CD4-positive, alpha-beta T cell treated with Interleukin-15 for 1 hour (primary cell): ENCODE measurements around the gene GDF10.

Source experiments
- DNase-seq: peaks from one replicate; pipeline ENCODE4 v3.0.0-alpha.2; 2020

Gene GDF10

DNA sequence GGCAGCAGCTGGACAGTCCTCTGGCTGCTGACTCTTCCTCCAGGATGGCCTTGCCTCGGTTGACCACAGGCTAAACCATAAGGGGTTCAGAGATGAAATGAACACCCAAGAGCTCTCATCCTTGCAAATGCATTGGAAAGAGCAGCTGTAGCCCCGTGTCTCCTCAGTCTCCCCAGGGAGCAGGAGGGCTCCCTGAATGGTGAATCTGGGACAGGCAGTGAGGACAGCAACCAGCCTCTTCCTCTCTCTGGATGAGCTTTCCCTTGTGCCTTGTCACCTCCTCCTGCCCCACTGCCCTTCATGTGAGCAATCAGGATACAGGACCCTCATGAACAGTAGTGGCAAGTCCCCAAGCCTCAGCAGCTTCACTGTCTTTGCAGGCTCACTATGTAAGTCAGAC is 23.9 kb upstream of the GDF10 start:
- DNase-seq: no peak

DNA sequence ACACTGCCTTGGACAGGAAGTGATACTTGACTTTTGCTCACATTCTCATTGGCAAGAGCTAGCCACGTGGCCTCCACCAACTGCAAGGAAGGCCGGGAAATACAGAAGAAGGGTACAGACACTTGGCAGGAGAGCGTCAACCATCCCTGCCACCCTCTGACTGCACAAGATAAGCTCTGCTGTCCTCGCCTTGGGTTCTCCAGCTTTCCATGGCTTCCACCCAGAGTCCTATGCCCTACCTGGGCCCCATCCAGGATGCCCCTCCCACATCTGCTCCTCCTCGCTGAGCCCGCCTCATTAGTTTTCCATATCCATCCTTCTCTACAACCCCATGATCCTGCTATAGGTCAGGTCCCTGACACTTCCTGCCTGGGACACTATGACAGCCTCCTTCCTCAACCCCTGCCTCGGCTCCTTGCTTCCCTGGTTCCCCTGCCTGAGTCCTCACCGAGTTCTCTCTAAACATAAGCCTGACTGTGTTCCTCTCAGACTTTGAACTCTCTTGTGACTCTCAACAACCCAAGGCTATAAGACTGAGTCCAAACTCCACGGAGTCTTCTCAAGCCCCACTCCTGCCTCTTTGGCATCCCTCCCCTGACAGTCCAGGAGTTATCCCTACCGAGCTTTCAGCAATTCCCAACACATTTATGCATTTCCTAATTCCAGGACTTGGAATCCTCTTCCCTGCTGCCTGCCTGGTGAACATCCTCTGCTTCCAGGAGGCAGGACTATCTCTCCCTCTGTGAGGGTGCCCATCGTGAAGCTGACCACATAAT is 23.2 kb upstream of the GDF10 start:
- DNase-seq: no peak

DNA sequence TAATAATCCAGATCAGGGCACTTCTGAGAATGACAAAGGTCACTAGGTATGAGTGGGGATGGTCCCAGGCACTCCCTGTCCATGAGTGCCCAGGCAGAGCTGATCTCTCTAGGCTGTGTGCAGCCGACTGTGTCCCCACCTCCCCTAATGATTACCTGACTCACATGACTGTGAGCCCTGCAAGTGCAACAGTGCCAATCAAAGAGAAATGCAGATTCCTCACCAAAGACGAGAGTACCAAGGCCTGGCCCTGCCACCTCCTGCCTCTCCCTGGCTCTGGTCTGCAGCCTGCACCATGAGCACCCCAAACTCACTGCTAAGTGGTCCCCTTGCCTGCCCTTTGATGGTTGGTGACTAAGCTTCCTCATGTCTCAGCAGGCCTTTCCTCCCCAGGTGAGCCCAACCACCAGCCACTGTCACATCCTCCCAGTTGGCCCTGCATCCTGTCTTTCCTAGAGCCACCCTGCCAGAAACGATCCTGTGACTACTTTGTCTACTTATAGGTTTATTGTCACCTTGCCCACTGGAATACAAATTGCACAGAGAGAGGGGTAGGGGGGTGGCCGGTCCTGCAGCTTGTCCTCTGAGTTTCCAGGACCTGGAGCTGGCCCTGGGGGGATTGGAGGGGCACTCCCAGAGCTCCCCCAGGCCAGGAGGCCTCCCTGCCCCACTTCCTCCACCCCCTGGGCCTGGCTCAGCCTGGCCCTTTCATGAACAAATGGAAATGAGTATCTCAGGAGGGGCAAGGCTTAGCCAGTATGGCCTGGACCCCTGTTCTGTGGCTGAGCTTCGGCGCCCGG is 22.4 kb upstream of the GDF10 start:
- DNase-seq: no peak

DNA sequence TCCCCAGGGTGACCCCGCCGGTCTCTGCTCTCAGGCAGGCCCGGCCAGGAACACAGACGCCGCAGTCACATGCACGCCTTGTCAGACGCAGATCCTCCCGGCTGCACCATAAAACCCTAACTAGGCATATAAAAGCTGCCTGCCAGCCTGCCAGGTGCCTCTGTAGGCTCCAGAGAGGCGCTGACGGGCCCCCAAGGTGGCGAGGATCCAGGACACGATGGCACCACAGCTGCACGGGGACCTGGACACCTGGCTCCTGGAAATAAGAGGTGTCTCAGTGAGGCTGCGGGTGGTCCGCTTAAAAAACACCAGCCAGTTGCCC is 21.9 kb upstream of the GDF10 start:
- no peak for DNase-seq

DNA sequence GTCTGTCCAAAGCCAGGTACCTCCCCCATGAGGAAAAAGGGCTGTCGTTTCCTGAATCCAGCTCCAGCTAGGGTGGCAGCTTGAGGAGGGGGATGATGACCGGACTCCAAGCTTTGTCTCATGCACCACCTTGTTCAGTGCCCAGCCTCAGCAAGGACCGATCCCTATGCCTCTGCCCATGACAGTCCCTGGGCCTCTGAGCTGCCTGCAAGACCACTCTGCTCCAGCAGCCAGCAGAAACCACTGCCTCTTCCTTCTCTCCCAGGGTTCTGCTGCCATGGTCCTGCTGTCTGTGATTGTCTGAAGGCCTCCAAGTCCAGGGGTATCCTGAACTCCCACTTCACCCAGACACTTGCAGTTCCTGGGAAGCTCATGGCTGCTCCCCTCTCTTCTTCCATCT is 21.3 kb upstream of the GDF10 start:
- no peak for DNase-seq

DNA sequence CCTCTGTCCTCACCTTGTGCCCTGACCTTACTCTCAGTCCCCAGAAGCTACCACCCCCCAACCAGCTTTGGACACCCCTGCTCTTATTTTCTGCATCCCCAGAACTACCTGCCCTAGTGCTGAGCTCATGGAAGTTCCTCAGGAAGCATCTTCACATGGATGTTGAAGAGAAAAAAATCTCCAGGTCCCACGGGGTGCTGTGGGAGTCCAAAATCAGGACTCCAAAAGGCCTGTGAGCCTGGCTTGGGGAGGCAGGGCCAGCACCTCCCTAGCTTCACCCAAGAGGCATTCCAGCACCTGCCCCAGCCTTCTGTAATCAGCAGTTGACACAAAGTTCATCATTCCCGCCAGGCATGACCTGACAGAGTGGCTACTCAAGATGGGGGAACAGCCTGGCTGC is 20.7 kb upstream of the GDF10 start:
- no peak for DNase-seq

DNA sequence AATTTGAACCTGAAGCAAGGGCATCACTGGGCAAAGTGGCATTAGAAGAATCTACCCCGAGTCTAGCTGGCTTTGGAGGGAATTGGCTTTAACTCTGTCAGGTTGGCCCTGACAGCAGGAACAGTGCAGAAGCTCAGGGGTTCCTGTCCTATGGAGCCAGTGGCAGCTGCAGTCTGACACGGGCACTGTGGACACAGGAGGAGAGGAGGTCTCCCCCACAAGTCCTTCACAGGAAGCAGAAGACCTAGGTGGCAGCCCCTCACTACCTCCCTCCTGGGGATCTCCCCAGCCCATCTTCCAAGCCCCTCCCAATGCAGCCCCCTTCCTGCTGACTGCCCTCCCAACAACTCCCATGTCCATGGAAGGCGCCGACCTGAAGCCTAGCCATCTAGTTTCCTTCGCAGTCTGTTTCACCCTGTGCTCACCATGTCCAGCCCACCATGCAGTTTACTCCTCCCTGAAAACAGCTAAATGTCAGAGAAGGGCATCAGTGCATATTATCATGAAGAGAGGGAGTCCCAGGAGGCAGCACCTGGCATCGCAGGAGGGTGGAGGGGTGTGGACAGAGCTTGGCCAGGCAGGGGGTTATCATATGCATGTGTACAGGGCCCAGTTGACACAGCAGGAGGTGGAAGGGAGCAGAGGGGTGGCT is 17.9 kb upstream of the GDF10 start:
- DNase-seq: no peak

DNA sequence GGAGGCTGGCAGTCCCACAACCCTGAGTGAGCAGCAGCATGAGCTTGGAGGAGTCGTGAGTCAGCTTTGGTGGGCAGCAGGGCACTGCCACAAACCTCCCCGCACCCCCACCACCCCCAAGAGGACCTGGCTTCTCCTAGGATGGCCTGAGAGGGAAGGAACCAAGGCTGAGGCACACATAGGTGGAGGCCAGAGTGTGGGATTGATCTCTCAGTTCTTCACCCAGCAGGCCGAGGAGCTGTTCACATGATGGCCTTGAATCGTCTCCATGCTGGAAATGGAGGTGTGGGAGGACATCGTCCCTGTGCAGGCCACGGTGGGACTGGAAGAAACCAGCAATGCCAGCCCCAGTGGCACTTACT is 17.4 kb upstream of the GDF10 start:
- DNase-seq: no peak

DNA sequence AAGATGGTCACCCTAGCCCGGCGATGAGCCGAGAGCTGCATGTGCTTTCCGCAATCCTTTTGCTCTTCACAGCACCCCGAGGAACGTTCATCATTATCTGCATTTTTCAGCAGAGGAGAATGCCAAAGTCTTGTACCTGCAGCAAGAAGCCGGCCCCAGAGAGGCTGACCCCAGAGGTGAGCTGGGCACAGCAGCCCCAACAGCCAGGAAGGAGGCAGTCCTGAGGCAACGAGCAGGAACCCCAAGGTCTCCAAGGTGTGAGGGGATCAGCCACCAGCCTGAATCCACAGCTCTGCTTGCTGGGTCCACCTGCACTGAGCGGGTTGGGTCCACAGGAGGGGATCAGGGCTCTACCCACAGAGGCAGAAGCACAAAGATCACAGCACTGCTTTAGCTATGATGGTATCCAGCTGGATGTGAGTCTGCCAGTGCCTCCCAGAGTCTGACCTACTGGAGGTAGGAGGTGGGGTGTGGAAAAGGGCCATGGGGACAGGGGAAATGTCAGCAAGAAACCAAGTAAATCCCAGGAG is 16.8 kb upstream of the GDF10 start:
- no peak for DNase-seq

DNA sequence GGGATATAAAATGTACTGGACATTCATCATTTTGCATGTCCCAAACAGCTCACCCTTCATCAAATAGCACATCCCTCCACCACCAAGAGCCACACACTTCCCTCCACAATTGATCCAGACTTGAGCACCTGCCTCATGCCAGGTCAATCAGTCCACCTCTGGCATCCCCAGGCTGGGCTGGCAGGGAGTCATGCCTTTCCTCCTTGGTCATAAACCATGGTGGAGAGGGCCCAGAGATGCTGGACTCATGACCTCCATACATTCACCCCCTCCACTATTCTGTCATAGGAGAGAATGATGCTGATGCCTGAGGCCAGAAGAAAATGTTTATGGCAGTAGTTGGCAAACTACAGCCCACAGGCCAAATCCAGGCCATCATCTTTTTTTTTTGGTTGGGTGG is 16.1 kb upstream of the GDF10 start:
- DNase-seq: no peak

DNA sequence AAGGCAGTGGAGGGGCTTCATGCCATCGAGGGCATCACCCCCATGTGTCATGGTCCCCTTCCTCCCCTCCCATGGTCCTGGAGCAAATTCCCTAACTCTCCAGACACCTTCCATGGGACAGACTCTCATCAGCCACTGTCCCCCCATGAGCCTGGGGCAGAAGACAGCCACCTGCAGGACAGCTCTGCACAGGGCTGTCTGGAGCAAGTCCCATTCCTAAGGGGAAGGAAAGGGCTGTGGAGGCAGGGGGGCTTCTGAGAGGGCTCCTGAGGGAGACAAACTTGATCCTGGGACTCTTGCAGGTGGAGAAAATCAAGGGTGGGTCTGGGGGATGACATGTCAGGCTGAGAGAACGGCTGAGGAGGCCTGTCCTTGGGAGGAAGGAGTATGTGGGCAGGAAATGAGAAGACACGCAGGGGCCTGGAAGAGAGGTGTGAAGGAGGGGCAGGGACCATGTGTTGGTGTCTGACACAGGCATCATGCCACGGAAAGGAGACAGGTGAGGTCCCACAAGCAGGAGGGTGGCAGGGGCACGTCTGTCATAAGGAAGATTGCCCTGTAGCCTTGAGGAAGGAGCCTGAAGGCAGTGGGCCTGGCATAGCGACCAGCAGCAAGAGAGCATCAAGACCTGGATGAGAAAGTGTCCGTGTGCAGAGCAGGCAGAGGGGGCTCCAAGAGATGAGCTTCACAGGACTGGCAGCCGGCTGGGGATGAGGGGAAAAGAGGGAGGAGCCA is 14.4 kb upstream of the GDF10 start:
- no peak for DNase-seq

DNA sequence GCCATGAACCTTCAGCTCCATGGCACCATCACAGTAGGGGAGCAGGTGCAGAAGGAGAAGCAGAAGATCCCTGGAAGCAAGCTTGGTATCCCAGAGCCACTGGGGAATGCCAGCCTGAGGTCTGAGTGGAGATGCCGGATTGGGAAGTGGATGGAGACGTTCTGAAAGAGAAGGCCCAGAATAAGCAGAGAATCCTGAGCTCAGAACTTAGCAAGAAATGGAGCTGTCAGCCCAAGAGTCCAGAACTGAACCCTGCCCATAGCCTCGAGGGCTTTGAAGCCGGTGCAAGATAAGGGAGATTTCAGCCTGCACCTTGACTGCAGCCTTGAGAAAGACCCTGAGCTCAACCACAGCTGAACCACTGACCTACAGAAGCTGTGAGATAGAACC is 13.9 kb upstream of the GDF10 start:
- DNase-seq: no peak

DNA sequence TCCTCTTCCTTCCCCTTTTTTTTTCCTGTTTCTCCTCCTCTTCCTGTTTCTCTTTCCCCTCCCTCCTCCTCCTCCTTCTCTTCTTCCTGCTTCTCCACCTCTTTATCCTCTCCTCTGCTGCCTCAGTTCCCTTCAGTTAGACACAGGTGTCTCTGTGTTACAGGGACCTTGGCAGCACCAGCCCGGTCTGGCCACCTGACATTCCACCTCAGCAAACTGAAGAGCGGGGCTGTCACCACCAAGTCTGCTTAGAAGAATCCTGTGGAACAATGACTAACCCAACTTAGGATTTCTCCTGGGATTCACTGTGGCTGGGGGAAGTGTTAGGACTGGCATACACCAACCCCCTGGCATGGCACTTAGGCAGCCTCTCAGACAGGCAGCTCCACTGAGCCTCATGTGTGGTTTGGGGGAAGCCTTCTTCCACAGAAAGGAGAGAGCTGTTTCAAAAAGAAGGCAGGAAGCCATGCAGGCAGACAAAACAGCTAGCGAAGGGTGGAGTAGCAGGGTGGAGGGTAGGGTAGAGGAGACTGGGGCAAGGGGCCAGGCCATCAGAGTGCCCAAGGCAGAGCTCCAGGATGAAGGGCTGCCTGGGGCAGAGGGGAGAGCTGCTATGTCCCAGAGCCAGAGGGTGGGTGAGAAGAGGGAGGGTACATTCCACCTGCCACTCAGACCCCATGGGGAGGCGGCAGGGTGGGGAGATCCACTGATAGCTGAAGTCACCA is 13.2 kb upstream of the GDF10 start:
- DNase-seq: no peak

DNA sequence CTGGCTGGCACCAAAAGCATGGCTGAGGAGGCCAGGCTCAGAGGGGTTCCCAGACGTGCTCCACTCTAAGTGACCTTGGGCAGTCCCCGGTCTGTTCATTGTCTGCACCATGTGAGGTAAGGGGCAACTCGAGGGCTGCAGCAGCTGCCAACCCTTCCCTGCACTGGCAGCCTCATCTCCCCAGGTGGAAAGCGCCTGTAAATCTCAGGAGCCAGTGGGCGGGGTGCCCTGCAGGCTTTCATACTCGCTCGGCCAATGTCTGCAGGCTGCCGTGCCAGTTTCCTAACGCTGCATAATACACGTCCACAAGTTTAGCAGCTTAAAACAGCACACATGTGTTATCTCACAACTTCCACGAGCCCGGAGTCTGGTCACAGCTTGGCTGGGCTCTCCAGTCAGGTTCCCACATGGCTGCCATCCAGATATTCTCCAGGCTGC is 12.6 kb upstream of the GDF10 start:
- DNase-seq: no peak

DNA sequence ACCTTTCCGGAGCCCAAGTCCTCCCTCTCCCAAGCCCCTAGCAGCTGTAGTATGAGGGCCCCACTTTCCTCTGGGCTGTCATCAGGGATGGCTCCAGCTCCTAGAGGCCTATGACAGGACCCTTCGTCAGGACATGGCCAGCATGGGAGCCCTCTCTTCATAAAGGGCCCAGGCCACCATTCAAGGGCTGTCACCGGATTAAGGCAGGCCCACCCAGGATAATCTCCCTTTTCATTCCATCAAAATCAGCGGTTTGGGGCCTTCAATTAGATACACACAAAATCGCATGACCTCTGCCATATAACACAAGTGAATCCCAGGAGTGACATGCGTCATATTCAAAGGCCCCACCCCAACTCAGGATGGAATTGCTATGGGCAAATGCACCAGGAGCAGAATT is 12.2 kb upstream of the GDF10 start:
- no peak for DNase-seq

DNA sequence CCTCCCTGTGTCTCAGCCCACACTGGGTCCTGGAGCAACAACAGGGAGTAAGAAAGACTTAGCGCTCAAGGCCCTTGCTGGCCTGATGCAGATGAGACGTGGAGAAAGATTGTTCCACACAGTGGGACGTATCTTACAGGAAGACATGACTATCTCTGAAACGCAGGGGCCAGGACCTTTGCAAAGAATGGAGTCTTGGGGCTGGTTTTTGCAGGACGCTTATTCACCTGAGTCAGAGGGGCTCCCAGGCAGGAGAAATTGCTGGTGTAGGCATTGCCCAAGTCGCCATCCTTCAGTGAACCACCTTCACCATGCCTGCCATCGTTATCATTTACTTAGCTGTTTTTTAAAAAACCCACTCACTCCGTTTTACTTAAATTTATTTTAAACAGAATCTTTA is 11.8 kb upstream of the GDF10 start:
- DNase-seq: no peak

DNA sequence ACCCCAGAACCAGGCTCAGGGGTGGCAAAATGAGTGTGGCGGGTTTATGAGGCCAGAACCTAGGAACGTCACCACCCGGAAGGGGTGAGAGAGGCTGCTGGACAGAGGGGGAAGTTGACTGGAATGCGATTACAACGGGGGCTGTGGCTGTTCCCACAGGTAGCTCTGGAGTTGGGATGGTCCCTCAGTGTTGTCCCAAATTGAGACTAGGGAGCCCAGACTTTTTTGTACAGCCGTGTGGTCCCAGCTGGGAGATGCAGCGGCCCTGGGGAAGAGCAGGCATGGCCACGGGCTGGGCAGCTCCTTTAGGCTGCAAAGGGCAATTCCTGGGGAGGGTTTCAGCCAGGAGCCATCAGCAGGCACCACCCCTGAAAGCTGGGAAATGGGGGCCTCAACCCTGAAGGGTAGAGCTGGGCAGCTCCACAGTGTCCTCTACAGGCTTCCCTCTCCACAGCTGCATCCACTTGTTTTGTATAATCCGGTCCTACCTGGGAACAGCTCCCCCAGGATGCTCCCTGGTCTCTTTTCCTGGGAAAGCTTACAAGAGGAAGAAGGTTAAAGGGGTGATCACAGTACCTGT is 11.0 kb upstream of the GDF10 start:
- no peak for DNase-seq

DNA sequence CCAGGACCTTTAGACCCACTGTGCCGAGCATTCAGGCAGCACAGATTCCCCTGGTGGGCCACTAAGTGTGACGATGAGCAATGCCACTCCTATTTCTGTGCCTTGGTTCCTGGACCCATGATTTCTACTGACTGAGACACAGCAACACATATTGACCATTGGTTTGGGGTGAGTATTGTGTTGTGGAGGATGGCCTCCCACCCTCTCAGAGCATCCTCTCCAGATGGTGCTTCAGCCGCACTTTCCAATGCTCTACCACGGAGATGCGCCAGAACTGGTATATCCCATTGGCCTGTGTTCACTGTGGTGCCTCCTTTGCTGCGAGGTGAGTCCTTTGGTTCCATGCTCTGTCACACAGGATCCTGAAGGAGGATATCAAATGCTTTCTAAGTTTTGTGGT is 10.1 kb upstream of the GDF10 start:
- no peak for DNase-seq

DNA sequence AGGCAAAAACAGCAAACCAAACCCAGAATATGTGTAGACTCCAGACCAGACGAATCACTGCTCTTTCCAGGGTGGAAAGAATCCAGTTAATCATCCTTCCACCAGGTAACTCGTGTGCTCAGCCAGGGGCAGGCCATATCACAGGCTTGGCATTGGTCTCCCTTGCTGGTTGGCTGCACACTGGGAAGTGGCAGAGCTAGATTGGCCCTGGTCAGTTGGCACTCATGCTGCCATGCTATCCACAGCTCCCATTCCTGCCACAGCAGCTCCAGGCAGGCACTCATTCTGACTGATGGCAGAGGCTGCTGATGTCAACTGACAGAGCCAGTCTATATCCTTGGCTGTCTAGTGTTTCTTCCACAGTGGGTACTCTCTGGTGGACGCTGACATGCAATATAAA is 9.7 kb upstream of the GDF10 start:
- DNase-seq: no peak

DNA sequence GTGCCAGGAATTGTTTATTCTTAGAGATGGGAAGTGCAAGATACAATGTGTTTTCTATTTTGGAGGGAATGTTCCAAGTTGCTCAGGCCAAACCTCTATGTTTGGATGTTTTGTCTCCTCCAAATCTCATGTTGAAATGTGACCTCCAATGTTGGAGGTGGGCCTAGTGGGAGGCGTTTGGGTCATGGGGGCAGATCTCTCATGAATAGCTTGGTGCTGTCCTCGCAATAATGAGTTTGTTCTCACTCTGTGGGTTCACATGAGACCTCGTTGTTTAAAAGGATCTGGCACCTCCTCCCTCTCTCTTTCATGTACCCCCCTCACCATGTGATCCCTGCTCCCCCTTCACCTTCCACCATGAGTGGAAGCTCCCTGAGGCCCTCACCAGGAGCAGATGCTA is 8.3 kb upstream of the GDF10 start:
- no peak for DNase-seq

DNA sequence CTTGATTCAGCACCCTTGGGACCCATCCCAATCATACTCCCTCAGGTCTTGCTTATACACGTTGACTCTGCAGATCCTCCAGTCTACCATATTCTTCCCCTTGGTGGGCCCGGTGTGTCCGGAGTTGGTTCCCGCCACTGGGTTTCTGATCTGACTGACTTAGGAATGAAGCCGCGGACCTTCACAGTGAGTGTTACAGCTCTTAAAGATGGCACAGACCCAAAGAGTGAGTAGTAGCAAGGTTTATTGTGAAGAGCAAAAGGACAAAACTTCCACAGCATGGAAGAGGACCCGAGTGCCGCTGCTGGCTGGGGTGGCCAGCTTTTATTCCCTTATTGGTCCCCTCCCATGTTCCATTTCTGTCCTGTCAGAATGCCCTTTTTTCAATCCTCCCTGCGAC is 5.9 kb upstream of the GDF10 start:
- no peak for DNase-seq

DNA sequence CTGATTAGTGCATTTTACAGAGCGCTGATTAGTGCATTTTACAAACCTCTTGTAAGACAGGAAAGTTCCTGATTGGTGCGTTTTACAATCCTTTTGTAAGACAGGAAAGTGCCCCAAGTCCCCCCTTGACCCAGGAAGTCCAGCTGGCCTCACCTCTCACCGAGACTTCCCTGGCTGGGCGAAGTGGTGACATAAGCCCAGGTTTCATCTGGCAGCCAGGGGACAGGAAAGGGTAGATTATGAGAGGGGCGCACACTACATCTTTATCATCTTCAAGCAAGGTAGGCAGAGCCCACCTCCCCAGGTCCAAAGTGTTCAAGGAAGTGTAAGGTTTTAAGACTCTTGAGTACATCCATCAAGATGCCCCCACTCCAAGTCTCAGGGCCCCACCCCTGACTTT is 5.5 kb upstream of the GDF10 start:
- DNase-seq: no peak
